Measurements from ENCODE around the gene PPP2R5C. TPM values are rescaled to one million over a fixed set of nuclear protein-coding genes. Genes with fewer than 3 reads are reported as not detected.
A peak's percentile ranks its signal among the peaks of the same experiment; 100 is the strongest.

PPP2R5C gene
- total and polyA plus RNA-seq, 2 of the 8 experiments (the other 6 are each of a cell fraction or from before 2014, with no cell fraction given) = 49.6 to 95.9 TPM

GRCh38 chr14:101808020-101808641 is 46.6 kb downstream of the PPP2R5C start (continued):
- TF ChIP-seq EP300 (IDR thresholded peaks at IDR 0.05; ENCODE audit: borderline replicate concordance in 1 of 2, low read depth in 2 of 2, low read length in 2 of 2) (no peak), PHF8 (conservative IDR thresholded peaks at IDR 0.05; ENCODE audit: low read depth, low read length) (no peak), TAF7 (optimal IDR thresholded peaks at IDR 0.05; ENCODE audit: borderline replicate concordance, low read depth, low read length) (no peak), HDAC6 (IDR thresholded peaks at IDR 0.05; ENCODE audit: low read depth, low read length) (no peak), HDAC2 (IDR thresholded peaks at IDR 0.05; ENCODE audit: borderline replicate concordance in 1 of 2, low read depth in 2 of 2, low read length in 2 of 2) (no peak), YY1 (IDR thresholded peaks at IDR 0.05; ENCODE audit: low read depth, low read length) (no peak), BCL11A (IDR thresholded peaks at IDR 0.05; ENCODE audit: low read depth in 2 of 2, low read length in 2 of 2) (no peak), CTCF (IDR thresholded peaks at IDR 0.05; ENCODE audit: control extremely low read depth in 1 of 3, insufficient read depth in 1 of 3, low read depth in 1 of 3, low read length in 3 of 3) (peak; percentile 47 to 72 (median 69)), TAF1 (IDR thresholded peaks at IDR 0.05; ENCODE audit: low read depth, low read length) (peak; percentile 31; the same call in 1 of the 2 replicates)
- TF ChIP-seq, protein P1, sequence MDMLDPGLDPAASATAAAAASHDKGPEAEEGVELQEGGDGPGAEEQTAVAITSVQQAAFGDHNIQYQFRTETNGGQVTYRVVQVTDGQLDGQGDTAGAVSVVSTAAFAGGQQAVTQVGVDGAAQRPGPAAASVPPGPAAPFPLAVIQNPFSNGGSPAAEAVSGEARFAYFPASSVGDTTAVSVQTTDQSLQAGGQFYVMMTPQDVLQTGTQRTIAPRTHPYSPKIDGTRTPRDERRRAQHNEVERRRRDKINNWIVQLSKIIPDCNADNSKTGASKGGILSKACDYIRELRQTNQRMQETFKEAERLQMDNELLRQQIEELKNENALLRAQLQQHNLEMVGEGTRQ (IDR thresholded peaks at IDR 0.05; ENCODE audit: low read length) = no peak
